SK-N-SH (cell line): ENCODE data around the gene STYXL1. TPM values are rescaled to one million over a fixed set of nuclear protein-coding genes. Genes with fewer than 3 reads are reported as not detected.

Source experiments
- CTCF ChIA-PET: fragments of 300-600, 350-600 bp; formaldehyde crosslinking; extraction: SDS; loops from one replicate; lab custom pipeline; 2021; lab: Yijun Ruan, JAX
- POLR2A ChIA-PET: fragments of 350-600 bp; sonication (Branson Sonifier 250); formaldehyde crosslinking; extraction: SDS; loops from one replicate; lab custom pipeline; 2020; ENCODE audit warnings: antibody characterized with exemption, inconsistent platforms; lab: Yijun Ruan, JAX
- DNase-seq: peaks from one replicate; pipeline ENCODE4 v3.0.0; 2012
- H2AFZ ChIP-seq: fragments of 200-600 bp; sonication (generic); 2 replicates; pipeline ENCODE4 v1.8.1; 2016; ENCODE audit warnings: antibody characterized with exemption, mild to moderate bottlenecking, low read depth
- H3F3A ChIP-seq: fragments of 200-600 bp; sonication (generic); replicated peaks from 2 replicates; pipeline ENCODE3; 2016; ENCODE audit warnings: antibody characterized with exemption, mild to moderate bottlenecking; ENCODE audit not compliant: insufficient read depth
- H3K27ac ChIP-seq, 2 experiments: fragments of 200-500 bp in 1 of 2; fragments of 200-600 bp in 1 of 2; sonication (Bioruptor generic) in 1 of 2; sonication (generic), shearing (Covaris generic) in 1 of 2; 2 replicates each; pipeline versions ENCODE4 v1.5.1 to v1.6.1; 2014 to 2016; ENCODE audit warnings: low read depth in 2 of 2, inconsistent platforms in 1 of 2, low read length in 1 of 2, mild to moderate bottlenecking in 1 of 2, mixed read lengths in 1 of 2
- H3K27me3 ChIP-seq: fragments of 200-600 bp; sonication (generic), shearing (Covaris generic); 2 replicates; pipeline ENCODE4 v1.6.1; 2016; ENCODE audit warnings: mixed run types; ENCODE audit not compliant: insufficient read depth
- H3K36me3 ChIP-seq, 2 experiments: fragments of 200-500 bp in 1 of 2; fragments of 200-600 bp in 1 of 2; sonication (Bioruptor generic) in 1 of 2; sonication (generic) in 1 of 2; replicated peaks in 1 of 2; 2 replicates each; pipeline versions ENCODE3 to v1.5.1; 2014 to 2016; ENCODE audit warnings: low read length in 1 of 2, mild to moderate bottlenecking in 1 of 2; ENCODE audit not compliant: insufficient read depth in 2 of 2, control insufficient read depth in 1 of 2
- H3K4me1 ChIP-seq, 2 experiments: fragments of 200-500 bp in 1 of 2; fragments of 200-600 bp in 1 of 2; sonication (Bioruptor generic) in 1 of 2; sonication (generic), shearing (Covaris generic) in 1 of 2; 2 replicates each; pipeline versions ENCODE4 v1.5.1 to v1.6.1; 2014 to 2016; ENCODE audit warnings: low read depth in 1 of 2, low read length in 1 of 2, mixed run types in 1 of 2; ENCODE audit not compliant: insufficient read depth in 2 of 2, control insufficient read depth in 1 of 2
- H3K4me2 ChIP-seq: fragments of 200-600 bp; sonication (generic), shearing (Covaris generic); 2 replicates; pipeline ENCODE4 v1.6.1; 2017; ENCODE audit warnings: mixed run types
- H3K4me3 ChIP-seq, 2 experiments: fragments of 200-500 bp in 1 of 2; fragments of 200-600 bp in 1 of 2; sonication (Bioruptor generic) in 1 of 2; sonication (generic), shearing (Covaris generic) in 1 of 2; 2 replicates each; pipeline versions ENCODE4 v1.5.1 to v1.8.1; 2014 to 2016; ENCODE audit warnings: low read depth in 2 of 2, inconsistent platforms in 1 of 2, low read length in 1 of 2, mild to moderate bottlenecking in 1 of 2, mixed read lengths in 1 of 2, moderate library complexity in 1 of 2
- H3K79me2 ChIP-seq: fragments of 200-600 bp; sonication (generic); 2 replicates; pipeline ENCODE4 v1.8.1; 2017; ENCODE audit warnings: mild to moderate bottlenecking; ENCODE audit not compliant: insufficient read depth
- H3K9ac ChIP-seq: fragments of 200-600 bp; sonication (generic); 2 replicates; pipeline ENCODE4 v1.6.1; 2017; ENCODE audit warnings: mixed run types
- H3K9me2 ChIP-seq: fragments of 200-600 bp; sonication (generic); 2 replicates; pipeline ENCODE4 v1.6.1; 2017; ENCODE audit warnings: mixed run types
- H3K9me3 ChIP-seq: fragments of 200-600 bp; sonication (generic); 2 replicates; pipeline ENCODE4 v1.6.1; 2017; ENCODE audit warnings: mixed run types, mild to moderate bottlenecking, moderate library complexity
- H4K20me1 ChIP-seq: fragments of 200-600 bp; sonication (generic); 2 replicates; pipeline ENCODE4 v1.6.1; 2017; ENCODE audit warnings: mild to moderate bottlenecking, mixed run types; ENCODE audit not compliant: insufficient read depth
- CHD2 ChIP-seq: fragments of 150-350 bp; IDR thresholded peaks from 2 replicates; pipeline ENCODE4 v1.6.1; 2018; ENCODE audit warnings: low read length; ENCODE audit not compliant: partially characterized antibody
- EP300 ChIP-seq, 2 experiments: IDR thresholded peaks; 2 replicates each; pipeline versions ENCODE4 v1.4.0 to v1.6.1; 2012; ENCODE audit warnings: borderline replicate concordance in 1 of 2, low read depth in 1 of 2, low read length in 1 of 2
- EZH2phosphoT487 ChIP-seq: fragments of 200-600 bp; sonication (generic); IDR thresholded peaks from 2 replicates; pipeline ENCODE4 v1.6.1; 2017; ENCODE audit warnings: low read depth, mixed run types, mild to moderate bottlenecking, antibody characterized with exemption, moderate library complexity, borderline replicate concordance
- FOXM1 ChIP-seq: IDR thresholded peaks from 2 replicates; pipeline ENCODE4 v1.4.0; 2012; ENCODE audit warnings: low read depth, mild to moderate bottlenecking
- MXI1 ChIP-seq: IDR thresholded peaks from 2 replicates; pipeline ENCODE4 v1.6.1; 2012; ENCODE audit warnings: mild to moderate bottlenecking, low read depth, low read length, improper control_type of control experiment
- POLR2AphosphoS5 ChIP-seq: IDR thresholded peaks from 2 replicates; pipeline ENCODE4 v1.6.1; 2012; ENCODE audit warnings: low read depth, low read length
- RAD21 ChIP-seq: IDR thresholded peaks from 2 replicates; pipeline ENCODE4 v1.6.1; 2012; ENCODE audit warnings: mild to moderate bottlenecking, low read length
- SIN3A ChIP-seq: IDR thresholded peaks from 2 replicates; pipeline ENCODE4 v1.6.1; 2012; ENCODE audit warnings: low read depth, mild to moderate bottlenecking, low read length, moderate library complexity, borderline replicate concordance
- TEAD4 ChIP-seq: IDR thresholded peaks from 2 replicates; pipeline ENCODE4 v1.4.0; 2012; ENCODE audit warnings: mild to moderate bottlenecking, borderline replicate concordance; ENCODE audit not compliant: insufficient read depth
- WGBS: methylation state at CpG from one replicate; pipeline ENCODE4 v1.1.6; 2017; ENCODE audit warnings: low lambda C conversion rate; 5-methylcytosine and 5-hydroxymethylcytosine counted together
- polyA plus RNA-seq, 3 experiments: library from polyadenylated mRNA; depleted of rRNA; stranded (reverse); fragments of >200 nt; gene quantifications; 2 replicates each; pipeline ENCODE4 v1.2.3, GENCODE V29; 2012
- TF ChIP-seq, protein P1 (sequence below): IDR thresholded peaks from 2 replicates; pipeline ENCODE4 v1.6.1; 2012; ENCODE audit warnings: mild to moderate bottlenecking, low read depth, low read length, moderate library complexity

STYXL1 gene
- polyA plus RNA-seq, 1 of the 3 experiments (the other 2 are of a cell fraction), result 86.6 TPM

DNA sequence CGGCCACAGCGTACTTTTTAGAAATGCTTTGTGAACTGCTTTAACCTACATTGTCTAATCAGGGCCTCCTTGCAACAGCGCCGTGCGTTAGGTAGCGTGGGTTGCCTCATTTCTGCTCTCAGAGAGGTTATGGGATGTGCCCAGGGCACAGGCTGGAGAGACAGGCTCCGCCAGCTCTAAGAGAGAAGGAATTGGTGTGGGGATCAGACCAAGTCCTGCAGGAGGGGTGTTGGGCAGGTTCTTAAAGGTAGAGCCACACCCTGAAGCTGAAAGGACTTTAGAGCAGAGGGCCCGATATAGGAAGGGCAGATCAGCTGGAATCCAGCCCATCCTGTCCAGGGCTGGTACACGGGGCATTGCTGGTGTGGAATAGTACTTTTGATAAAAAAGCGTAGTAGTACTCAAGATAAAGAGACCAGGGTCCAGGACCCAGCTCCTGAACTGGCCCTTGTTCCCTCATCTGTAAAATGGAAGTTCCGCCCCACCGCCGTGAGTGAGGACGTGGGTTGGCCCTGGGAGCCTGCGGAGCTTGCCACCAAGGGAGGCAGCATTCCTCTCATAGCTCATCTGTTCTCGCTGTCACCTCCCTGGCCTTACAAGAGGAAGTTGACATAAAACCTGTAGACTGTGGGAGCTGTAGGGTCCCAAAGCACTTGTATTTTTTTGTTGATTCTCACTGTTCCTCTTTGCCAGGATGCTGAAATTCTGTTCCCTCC lies 90.6 kb downstream of the STYXL1 start:
- TF ChIP-seq POLR2AphosphoS5, result no peak
- no peak for TF ChIP-seq EP300 (IDR thresholded peaks at IDR 0.05; ENCODE audit: borderline replicate concordance in 1 of 2, low read depth in 1 of 2, low read length in 1 of 2)
- TF ChIP-seq, protein P1, sequence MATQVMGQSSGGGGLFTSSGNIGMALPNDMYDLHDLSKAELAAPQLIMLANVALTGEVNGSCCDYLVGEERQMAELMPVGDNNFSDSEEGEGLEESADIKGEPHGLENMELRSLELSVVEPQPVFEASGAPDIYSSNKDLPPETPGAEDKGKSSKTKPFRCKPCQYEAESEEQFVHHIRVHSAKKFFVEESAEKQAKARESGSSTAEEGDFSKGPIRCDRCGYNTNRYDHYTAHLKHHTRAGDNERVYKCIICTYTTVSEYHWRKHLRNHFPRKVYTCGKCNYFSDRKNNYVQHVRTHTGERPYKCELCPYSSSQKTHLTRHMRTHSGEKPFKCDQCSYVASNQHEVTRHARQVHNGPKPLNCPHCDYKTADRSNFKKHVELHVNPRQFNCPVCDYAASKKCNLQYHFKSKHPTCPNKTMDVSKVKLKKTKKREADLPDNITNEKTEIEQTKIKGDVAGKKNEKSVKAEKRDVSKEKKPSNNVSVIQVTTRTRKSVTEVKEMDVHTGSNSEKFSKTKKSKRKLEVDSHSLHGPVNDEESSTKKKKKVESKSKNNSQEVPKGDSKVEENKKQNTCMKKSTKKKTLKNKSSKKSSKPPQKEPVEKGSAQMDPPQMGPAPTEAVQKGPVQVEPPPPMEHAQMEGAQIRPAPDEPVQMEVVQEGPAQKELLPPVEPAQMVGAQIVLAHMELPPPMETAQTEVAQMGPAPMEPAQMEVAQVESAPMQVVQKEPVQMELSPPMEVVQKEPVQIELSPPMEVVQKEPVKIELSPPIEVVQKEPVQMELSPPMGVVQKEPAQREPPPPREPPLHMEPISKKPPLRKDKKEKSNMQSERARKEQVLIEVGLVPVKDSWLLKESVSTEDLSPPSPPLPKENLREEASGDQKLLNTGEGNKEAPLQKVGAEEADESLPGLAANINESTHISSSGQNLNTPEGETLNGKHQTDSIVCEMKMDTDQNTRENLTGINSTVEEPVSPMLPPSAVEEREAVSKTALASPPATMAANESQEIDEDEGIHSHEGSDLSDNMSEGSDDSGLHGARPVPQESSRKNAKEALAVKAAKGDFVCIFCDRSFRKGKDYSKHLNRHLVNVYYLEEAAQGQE, result no peak
- TF ChIP-seq SIN3A, result no peak
- no peak for TF ChIP-seq CHD2
- TF ChIP-seq FOXM1, result no peak
- TF ChIP-seq EZH2phosphoT487, result no peak
- TF ChIP-seq MXI1, result no peak
- TF ChIP-seq, all 33 proteins: peak for 0
- Histone ChIP-seq H3K9ac (no peak overlapping the region), H3K4me1 (no peaks in the 10 kb centered on the region; a peak in 1 of 4 replicates), H3K27me3 (no peaks in the 10 kb centered on the region), H2AFZ (no peak overlapping the region), H3K27ac (no peak overlapping the region), H3K9me3 (no peaks in the 10 kb centered on the region), H3K36me3 (peaks cover 9 to 20% of the 10 kb centered on the region in 2 experiments), H3K4me3 (no peak overlapping the region), H3K9me2 (no peaks in the 10 kb centered on the region), H3K79me2 (no peaks in the 10 kb centered on the region), H3K4me2 (no peak overlapping the region), H4K20me1 (no peaks in the 10 kb centered on the region), H3F3A (peaks cover 5% of the 10 kb centered on the region)
- CTCF ChIA-PET, result interaction anchor here (1.1 kb wide), 1 partner anchor 63 kb away, joined by 3 read pairs; no protein-coding TSS in a partner anchor
- POLR2A ChIA-PET, result no interaction called here
- no peak for DNase-seq
- 92% methylated on average over 16 of the region's 16 CpGs for WGBS

DNA sequence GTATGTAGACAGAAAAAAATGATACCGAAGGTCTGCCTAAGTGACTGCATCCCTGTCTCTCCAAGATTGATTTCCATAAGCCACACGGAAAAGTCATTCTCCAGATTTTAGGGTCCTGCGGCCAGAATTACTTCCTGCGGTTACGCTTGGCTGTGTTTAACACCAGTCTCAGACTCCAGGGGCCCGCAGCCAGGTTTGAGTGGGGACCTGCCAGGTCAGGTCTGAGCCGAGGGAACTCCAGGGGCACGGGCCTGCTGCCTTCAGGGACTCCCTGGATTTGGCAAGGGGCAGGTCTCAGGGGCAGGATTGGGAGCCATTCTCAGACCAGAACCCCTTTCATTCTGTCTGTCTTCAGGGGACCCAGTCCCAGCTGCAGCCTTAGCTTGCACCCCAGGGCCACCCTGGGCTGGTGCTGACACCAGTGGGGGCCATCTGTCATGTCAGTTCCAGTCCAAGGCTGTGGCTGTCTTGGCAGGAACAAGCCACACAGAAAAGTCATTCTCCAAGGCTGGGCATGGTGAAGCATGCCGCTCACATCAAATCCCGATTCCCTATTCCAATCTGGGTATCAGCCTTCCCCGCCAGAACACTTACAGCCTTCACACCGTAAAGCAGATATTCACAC lies 92.4 kb downstream of the STYXL1 start:
- WGBS, result 94% methylated on average over 10 of the region's 12 CpGs
- peaks cover 0 to 5% of the 10 kb centered on the region in 2 experiments; a peak in 2 of 4 replicates for H3K4me1 ChIP-seq
- no peak overlapping the region for H2AFZ ChIP-seq
- H3K27ac ChIP-seq, result no peak overlapping the region
- H3K9me3 ChIP-seq, result no peaks in the 10 kb centered on the region
- no peaks in the 10 kb centered on the region for H3K79me2 ChIP-seq
- TF ChIP-seq TEAD4 (no peak), RAD21 (no peak)
- TF ChIP-seq, all 33 proteins: peak for 0
- peaks cover 5% of the 10 kb centered on the region for H3F3A ChIP-seq
- DNase-seq, result no peak
- H4K20me1 ChIP-seq, result peaks cover 8% of the 10 kb centered on the region; the same call in 1 of the 2 replicates
- H3K4me2 ChIP-seq, result no peak overlapping the region
- peaks cover 9 to 20% of the 10 kb centered on the region in 2 experiments for H3K36me3 ChIP-seq
- no peak overlapping the region for H3K4me3 ChIP-seq
- POLR2A ChIA-PET, result no interaction called here
- H3K9ac ChIP-seq, result no peak overlapping the region
- CTCF ChIA-PET, result interaction anchor here (2.1 kb wide), 1 partner anchor 89 kb away, joined by 6 read pairs; no protein-coding TSS in a partner anchor
- no peaks in the 10 kb centered on the region for H3K27me3 ChIP-seq
- no peaks in the 10 kb centered on the region for H3K9me2 ChIP-seq
